ENCODE results near the gene PDCD2L.

GRCh38 chr19:34404109-34404909 lies at the start of gene PDCD2L:
- TF ChIP-seq CTCF (IDR thresholded peaks at IDR 0.05), result no peak
- peak; percentile 96; the same call in 1 of the 2 replicates for TF ChIP-seq ETV6 (CRISPR knock-in tag; IDR thresholded peaks at IDR 0.05)
- TF ChIP-seq TCF7 (CRISPR knock-in tag; IDR thresholded peaks at IDR 0.05; ENCODE audit: low read depth), result no peak
- TF ChIP-seq, protein P1, sequence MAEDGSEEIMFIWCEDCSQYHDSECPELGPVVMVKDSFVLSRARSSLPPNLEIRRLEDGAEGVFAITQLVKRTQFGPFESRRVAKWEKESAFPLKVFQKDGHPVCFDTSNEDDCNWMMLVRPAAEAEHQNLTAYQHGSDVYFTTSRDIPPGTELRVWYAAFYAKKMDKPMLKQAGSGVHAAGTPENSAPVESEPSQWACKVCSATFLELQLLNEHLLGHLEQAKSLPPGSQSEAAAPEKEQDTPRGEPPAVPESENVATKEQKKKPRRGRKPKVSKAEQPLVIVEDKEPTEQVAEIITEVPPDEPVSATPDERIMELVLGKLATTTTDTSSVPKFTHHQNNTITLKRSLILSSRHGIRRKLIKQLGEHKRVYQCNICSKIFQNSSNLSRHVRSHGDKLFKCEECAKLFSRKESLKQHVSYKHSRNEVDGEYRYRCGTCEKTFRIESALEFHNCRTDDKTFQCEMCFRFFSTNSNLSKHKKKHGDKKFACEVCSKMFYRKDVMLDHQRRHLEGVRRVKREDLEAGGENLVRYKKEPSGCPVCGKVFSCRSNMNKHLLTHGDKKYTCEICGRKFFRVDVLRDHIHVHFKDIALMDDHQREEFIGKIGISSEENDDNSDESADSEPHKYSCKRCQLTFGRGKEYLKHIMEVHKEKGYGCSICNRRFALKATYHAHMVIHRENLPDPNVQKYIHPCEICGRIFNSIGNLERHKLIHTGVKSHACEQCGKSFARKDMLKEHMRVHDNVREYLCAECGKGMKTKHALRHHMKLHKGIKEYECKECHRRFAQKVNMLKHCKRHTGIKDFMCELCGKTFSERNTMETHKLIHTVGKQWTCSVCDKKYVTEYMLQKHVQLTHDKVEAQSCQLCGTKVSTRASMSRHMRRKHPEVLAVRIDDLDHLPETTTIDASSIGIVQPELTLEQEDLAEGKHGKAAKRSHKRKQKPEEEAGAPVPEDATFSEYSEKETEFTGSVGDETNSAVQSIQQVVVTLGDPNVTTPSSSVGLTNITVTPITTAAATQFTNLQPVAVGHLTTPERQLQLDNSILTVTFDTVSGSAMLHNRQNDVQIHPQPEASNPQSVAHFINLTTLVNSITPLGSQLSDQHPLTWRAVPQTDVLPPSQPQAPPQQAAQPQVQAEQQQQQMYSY (CRISPR knock-in tag; IDR thresholded peaks at IDR 0.05), result 0 out of 2 replicates have a peak, but pooled peaks have one; percentile 50
- no peak for TF ChIP-seq CBFB (CRISPR knock-in tag; IDR thresholded peaks at IDR 0.05; ENCODE audit: low read depth)
- TF ChIP-seq, protein P2, sequence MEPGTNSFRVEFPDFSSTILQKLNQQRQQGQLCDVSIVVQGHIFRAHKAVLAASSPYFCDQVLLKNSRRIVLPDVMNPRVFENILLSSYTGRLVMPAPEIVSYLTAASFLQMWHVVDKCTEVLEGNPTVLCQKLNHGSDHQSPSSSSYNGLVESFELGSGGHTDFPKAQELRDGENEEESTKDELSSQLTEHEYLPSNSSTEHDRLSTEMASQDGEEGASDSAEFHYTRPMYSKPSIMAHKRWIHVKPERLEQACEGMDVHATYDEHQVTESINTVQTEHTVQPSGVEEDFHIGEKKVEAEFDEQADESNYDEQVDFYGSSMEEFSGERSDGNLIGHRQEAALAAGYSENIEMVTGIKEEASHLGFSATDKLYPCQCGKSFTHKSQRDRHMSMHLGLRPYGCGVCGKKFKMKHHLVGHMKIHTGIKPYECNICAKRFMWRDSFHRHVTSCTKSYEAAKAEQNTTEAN (CRISPR knock-in tag; IDR thresholded peaks at IDR 0.05), result no peak
- TF ChIP-seq NR1H2 (CRISPR knock-in tag; IDR thresholded peaks at IDR 0.05), result no peak
- 0 out of 2 replicates have a peak, but pooled peaks have one; percentile 31 for TF ChIP-seq ZNF138 (CRISPR knock-in tag; conservative IDR thresholded peaks at IDR 0.05)
- TF ChIP-seq MXD4 (CRISPR knock-in tag; IDR thresholded peaks at IDR 0.05; ENCODE audit: borderline replicate concordance), result no peak
- no peak for TF ChIP-seq MLX (CRISPR knock-in tag; IDR thresholded peaks at IDR 0.05)
- TF ChIP-seq USF2 (CRISPR knock-in tag; IDR thresholded peaks at IDR 0.05), result no peak; the same call in 1 of the 2 replicates

Measured in WTC11 (cell line).